Measurements from ENCODE around the gene ADGRA1.
"Not testable (repeated sequence)": the region's sequence is repeated elsewhere in the genome, so short reads cannot be mapped to it uniquely, and the experiment has no call there.

Gene ADGRA1

GRCh38 chr10:133110609-133111275 lies 23.0 kb downstream of the ADGRA1 start:
- peaks cover 26 to 35% of the 10 kb centered on the region in 2 donors for H3K9me3 Mint-ChIP-seq
- ATAC-seq (replicated peaks), result no peak
- peaks cover 4 to 8% of the 10 kb centered on the region in 2 donors for H3K36me3 Mint-ChIP-seq
- H3K4me3 Mint-ChIP-seq, result no peak overlapping the region
- peaks cover 6 to 16% of the 10 kb centered on the region in 2 donors for H3K27me3 Mint-ChIP-seq
- H3K4me1 Mint-ChIP-seq, result no peaks in the 10 kb centered on the region
- no peak for DNase-seq
- no peak overlapping the region for H3K27ac Mint-ChIP-seq

DNA sequence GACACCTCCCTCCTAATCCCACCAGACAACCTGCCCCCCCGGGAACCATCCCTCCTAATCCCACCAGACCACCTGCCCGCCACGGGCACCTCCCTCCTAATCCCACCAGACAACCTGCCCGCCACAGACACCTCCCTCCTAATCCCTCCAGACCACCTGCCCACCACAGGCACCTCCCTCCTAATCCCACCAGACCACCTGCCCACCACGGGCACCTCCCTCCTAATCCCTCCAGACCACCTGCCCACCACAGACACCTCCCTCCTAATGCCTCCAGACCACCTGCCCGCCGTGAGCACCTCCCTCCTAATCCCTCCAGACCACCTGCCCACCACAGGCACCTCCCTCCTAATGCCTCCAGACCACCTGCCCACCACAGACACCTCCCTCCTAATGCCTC lies 23.9 kb downstream of the ADGRA1 start:
- not testable (repeated sequence) for H3K4me1 Mint-ChIP-seq; ATAC-seq (replicated peaks); H3K36me3 Mint-ChIP-seq; DNase-seq; H3K4me3 Mint-ChIP-seq; H3K27ac Mint-ChIP-seq
- Mint-ChIP-seq H3K9me3 (peaks cover 26 to 33% of the 10 kb centered on the region in 2 donors), H3K27me3 (peaks cover 6 to 16% of the 10 kb centered on the region in 2 donors)

DNA sequence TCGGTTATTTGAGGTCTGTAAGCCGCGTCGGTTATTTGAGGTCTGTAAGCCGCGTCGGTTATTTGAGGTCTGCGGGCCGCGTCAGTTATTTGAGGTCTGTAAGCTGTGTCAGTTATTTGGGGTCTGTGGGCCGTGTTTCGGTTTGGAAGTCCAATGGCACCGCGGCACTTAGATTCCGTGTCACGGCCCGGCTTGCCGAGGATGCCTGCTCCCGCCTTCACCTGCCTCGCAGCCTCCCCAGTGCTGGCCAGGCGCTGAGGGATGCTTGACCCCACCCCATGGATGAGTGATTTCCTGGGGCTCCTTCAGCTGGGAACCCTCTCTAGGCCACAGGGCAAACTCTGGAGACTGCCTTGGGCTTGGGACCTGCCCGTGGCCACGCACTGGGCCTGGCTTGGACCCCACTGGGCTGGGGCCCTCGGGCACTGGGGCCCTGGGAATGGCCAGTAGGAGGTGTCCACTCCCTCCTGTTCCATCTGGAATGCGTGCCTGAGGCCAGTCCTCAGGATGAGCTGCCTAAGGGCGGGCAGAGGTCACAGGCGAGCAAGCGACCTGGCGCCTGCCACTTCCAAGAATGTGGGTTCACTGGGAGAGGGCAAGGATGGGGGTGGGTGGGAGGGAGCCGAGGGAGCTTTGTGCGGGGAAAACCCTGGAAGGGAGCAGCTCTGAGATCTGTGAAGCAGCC lies 25.6 kb downstream of the ADGRA1 start:
- H3K4me1 Mint-ChIP-seq, result no peaks in the 10 kb centered on the region
- no peak for ATAC-seq (replicated peaks)
- no peak for DNase-seq
- peaks cover 4 to 6% of the 10 kb centered on the region in 2 donors for H3K36me3 Mint-ChIP-seq
- peaks cover 15 to 25% of the 10 kb centered on the region in 2 donors for H3K9me3 Mint-ChIP-seq
- H3K27me3 Mint-ChIP-seq, result peaks cover 9 to 16% of the 10 kb centered on the region in 2 donors
- H3K4me3 Mint-ChIP-seq, result no peak overlapping the region
- H3K27ac Mint-ChIP-seq, result no peak overlapping the region

DNA sequence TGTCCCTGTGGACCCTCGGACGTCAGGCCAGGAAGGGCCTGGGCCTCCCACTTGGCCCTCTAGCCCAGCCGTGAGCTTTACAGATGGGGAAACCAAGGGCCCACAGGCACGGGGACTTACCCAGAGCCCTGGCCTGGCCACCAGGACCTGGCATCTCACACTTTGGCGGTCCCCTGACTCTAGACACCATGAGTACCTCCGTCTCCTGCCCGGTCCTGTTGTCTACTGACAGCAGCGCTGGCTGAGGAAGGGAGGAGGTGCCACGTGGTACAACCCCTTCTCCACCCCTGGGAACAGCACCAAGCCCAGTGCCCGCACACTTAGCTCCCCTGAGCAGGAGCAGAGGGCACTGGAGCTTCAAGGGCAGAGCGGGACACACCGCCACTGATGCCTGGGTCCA lies 26.1 kb downstream of the ADGRA1 start:
- no peak overlapping the region for H3K4me3 Mint-ChIP-seq
- no peak overlapping the region for H3K27ac Mint-ChIP-seq
- H3K27me3 Mint-ChIP-seq, result peaks cover 9 to 19% of the 10 kb centered on the region in 2 donors
- H3K4me1 Mint-ChIP-seq, result no peaks in the 10 kb centered on the region
- H3K36me3 Mint-ChIP-seq, result peaks cover 5 to 6% of the 10 kb centered on the region in 2 donors
- ATAC-seq (replicated peaks) (no peak), DNase-seq (no peak)
- peaks cover 17 to 27% of the 10 kb centered on the region in 2 donors for H3K9me3 Mint-ChIP-seq

- Mint-ChIP-seq H3K9me3 (peaks cover 15 to 28% of the 10 kb centered on the region in 2 donors), H3K4me1 (no peaks in the 10 kb centered on the region), H3K36me3 (peaks cover 4 to 7% of the 10 kb centered on the region in 2 donors), H3K27ac (no peak overlapping the region), H3K27me3 (peaks cover 9 to 20% of the 10 kb centered on the region in 2 donors), H3K4me3 (no peak overlapping the region)
- ATAC-seq (replicated peaks) (no peak), DNase-seq (no peak)
Observed at GRCh38 chr10:133114251-133114650, 26.5 kb downstream of the ADGRA1 start.

- ATAC-seq (replicated peaks) (no peak), DNase-seq (no peak)
- no peak overlapping the region for H3K27ac Mint-ChIP-seq
- peaks cover 1 to 4% of the 10 kb centered on the region in 2 donors for H3K36me3 Mint-ChIP-seq
- H3K4me3 Mint-ChIP-seq, result no peak overlapping the region
- peaks cover 12 to 27% of the 10 kb centered on the region in 2 donors for H3K9me3 Mint-ChIP-seq
- peaks cover 9 to 14% of the 10 kb centered on the region in 2 donors for H3K27me3 Mint-ChIP-seq
- no peaks in the 10 kb centered on the region for H3K4me1 Mint-ChIP-seq
Observed at GRCh38 chr10:133114726-133115452, 27.2 kb downstream of the ADGRA1 start.

DNA sequence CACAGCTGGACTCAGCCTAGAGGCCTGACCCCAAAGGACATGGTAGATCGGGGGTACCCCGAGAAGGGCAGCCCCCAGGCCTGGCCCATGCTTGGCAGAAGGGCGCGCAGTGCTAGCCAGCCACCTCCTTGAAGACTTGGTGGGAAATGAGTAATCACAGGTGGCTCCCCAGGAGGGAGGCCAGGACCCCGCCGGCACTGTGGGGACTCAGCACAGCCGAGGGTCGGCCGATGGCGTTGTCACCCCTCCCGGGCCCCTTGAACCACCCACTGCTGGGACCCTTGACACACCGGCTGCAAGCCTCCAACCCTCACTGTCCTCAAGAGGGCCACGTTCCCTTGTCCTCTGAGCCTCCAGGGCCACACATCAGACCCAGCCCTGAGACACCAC lies 27.7 kb downstream of the ADGRA1 start:
- Mint-ChIP-seq H3K27me3 (peaks cover 9 to 14% of the 10 kb centered on the region in 2 donors), H3K27ac (no peak overlapping the region), H3K9me3 (peaks cover 12 to 27% of the 10 kb centered on the region in 2 donors), H3K4me1 (no peaks in the 10 kb centered on the region), H3K4me3 (no peak overlapping the region), H3K36me3 (peaks cover 1 to 4% of the 10 kb centered on the region in 2 donors)
- DNase-seq, result no peak
- no peak for ATAC-seq (replicated peaks)

GRCh38 chr10:133115976-133116375 lies 28.3 kb downstream of the ADGRA1 start:
- Mint-ChIP-seq H3K27me3 (peaks cover 9 to 14% of the 10 kb centered on the region in 2 donors), H3K4me3 (no peak overlapping the region), H3K4me1 (no peaks in the 10 kb centered on the region), H3K9me3 (peaks cover 12 to 27% of the 10 kb centered on the region in 2 donors), H3K36me3 (peaks cover 1 to 4% of the 10 kb centered on the region in 2 donors), H3K27ac (no peak overlapping the region)
- DNase-seq (no peak), ATAC-seq (replicated peaks) (no peak)

- ATAC-seq (replicated peaks), result no peak
- H3K27ac Mint-ChIP-seq, result no peak overlapping the region
- H3K27me3 Mint-ChIP-seq, result peaks cover 9 to 13% of the 10 kb centered on the region in 2 donors
- DNase-seq, result no peak
- H3K4me1 Mint-ChIP-seq, result no peaks in the 10 kb centered on the region
- peaks cover 1 to 4% of the 10 kb centered on the region in 2 donors for H3K36me3 Mint-ChIP-seq
- no peak overlapping the region for H3K4me3 Mint-ChIP-seq
- peaks cover 12 to 27% of the 10 kb centered on the region in 2 donors for H3K9me3 Mint-ChIP-seq
Observed at GRCh38 chr10:133116455-133116854, 28.7 kb downstream of the ADGRA1 start.

DNA sequence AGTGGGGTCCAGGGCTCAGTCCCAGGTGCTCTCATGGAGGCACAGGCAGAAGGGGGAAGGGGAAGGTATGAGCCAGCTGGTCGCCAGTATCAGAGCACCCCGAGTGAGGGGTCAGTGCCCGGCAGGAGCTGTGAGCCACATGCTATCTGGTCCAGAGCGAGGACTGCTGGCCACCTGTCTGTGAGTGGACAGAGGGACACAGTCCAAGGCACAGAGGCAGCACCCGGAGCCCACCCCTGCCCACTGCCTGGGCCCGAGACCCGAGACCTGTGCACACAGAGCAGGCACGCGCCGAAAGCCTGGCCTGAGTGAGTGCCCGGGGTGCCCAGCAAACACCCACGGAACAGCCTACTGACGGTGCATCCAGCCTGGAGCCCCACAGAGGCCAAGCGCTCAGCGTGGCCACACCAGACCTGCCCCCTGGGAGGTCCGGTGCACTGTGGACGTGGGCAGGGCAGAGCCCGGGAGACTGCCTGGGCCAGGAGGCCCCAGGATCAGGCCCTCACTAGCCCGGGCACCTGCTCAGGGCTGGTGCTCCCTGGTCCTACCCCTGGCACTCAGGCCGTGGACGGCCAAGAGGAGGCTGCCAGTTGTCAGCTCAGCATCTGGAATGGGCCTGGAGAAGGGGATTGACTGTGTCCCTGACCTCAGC lies 29.4 kb downstream of the ADGRA1 start:
- H3K27me3 Mint-ChIP-seq, result peaks cover 4 to 6% of the 10 kb centered on the region in 2 donors
- no peak overlapping the region for H3K4me3 Mint-ChIP-seq
- DNase-seq (no peak), ATAC-seq (replicated peaks) (no peak)
- H3K4me1 Mint-ChIP-seq, result no peaks in the 10 kb centered on the region
- peaks cover 1 to 4% of the 10 kb centered on the region in 2 donors for H3K36me3 Mint-ChIP-seq
- no peak overlapping the region for H3K27ac Mint-ChIP-seq
- peaks cover 12 to 23% of the 10 kb centered on the region in 2 donors for H3K9me3 Mint-ChIP-seq

GRCh38 chr10:133117688-133118071 lies 30.0 kb downstream of the ADGRA1 start:
- Mint-ChIP-seq H3K27me3 (peaks cover 4 to 9% of the 10 kb centered on the region in 2 donors), H3K9me3 (peaks cover 12 to 18% of the 10 kb centered on the region in 2 donors), H3K36me3 (peaks cover 1 to 4% of the 10 kb centered on the region in 2 donors), H3K4me1 (peaks cover 0 to 1% of the 10 kb centered on the region in 2 donors), H3K27ac (no peak overlapping the region), H3K4me3 (no peak overlapping the region)
- no peak for DNase-seq
- no peak for ATAC-seq (replicated peaks)

GRCh38 chr10:133121479-133121878 lies 33.8 kb downstream of the ADGRA1 start:
- Mint-ChIP-seq H3K27ac (no peak overlapping the region), H3K4me3 (no peak overlapping the region), H3K27me3 (peaks cover 28 to 47% of the 10 kb centered on the region in 2 donors), H3K36me3 (peaks cover 1 to 4% of the 10 kb centered on the region in 2 donors), H3K9me3 (peaks cover 12 to 13% of the 10 kb centered on the region in 2 donors), H3K4me1 (peaks cover 5 to 9% of the 10 kb centered on the region in 2 donors)
- DNase-seq (no peak), ATAC-seq (replicated peaks) (no peak)

DNA sequence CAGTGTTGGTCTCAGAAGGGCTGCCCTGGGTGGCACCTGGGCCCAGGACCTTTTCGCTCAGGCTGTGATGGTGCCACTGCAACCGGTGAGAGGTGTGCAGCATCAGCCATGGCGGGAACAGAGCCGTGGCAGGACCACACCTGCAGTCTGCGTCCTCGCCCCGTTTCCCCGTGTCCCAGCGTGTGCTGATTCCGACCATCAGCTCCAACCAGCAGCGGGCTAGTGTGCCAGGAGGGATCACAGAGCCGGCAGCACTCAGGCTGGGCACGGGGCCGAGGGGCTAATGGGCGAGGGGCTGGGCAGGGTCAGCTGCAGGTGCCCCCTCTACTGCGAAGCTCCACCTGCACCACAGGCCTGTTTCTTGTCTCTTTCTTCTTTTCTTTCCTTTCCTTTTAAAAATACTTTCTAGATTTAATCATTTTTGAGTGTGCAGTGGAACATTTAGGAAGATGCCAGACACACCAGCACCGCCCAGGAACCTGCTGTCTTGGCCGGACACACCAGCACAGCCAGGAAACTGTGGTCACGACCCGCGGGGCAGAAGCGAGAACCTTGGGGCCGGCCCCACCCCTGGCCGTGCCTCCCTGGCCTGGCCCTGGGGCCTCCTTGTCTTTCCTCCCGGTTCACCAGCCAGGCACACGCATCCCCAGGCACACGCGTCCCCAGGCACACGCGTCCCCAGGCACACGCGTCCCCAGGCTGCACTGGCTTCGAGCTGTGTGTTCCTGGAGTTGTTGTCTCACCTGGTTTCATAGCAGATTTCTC lies 34.6 kb downstream of the ADGRA1 start:
- Mint-ChIP-seq H3K27ac (no peak overlapping the region), H3K4me3 (no peak overlapping the region), H3K9me3 (peaks cover 12% of the 10 kb centered on the region in 2 donors), H3K27me3 (peaks cover 24 to 47% of the 10 kb centered on the region in 2 donors), H3K4me1 (peaks cover 5 to 9% of the 10 kb centered on the region in 2 donors), H3K36me3 (peaks cover 0 to 4% of the 10 kb centered on the region in 2 donors)
- no peak for DNase-seq
- ATAC-seq (replicated peaks), result no peak
